ENCODE measurements around the gene SMURF1.

Gene SMURF1

DNA sequence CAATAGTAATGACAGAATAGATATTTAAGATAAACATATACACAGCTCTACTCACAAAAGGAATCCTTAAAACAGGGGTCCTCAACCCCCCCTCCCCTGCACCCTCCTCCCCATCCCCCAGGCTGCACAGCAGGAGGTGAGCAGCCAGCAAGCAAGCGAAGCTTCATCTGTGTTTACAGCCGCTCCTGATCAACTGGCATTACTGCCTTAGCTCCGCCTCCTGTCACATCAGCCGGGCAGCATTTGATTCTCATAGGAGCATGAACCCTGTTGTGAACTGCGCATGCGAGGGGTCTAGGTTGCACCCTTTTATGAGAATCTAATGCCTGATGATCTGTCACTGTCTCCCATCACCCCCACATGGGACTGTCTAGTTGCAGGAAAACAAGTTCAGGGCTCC lies 65.5 kb downstream of the SMURF1 start:
- no peaks in the 10 kb centered on the region for H3K9me3 ChIP-seq (ENCODE audit: control insufficient read depth, low read length)
- no peak overlapping the region for H2AFZ ChIP-seq
- H3K4me1 ChIP-seq, result no peaks in the 10 kb centered on the region
- no peak overlapping the region for H3K4me2 ChIP-seq (ENCODE audit: low read length)
- H3K27ac ChIP-seq, result no peak overlapping the region
- H3K4me3 ChIP-seq (ENCODE audit: low read depth, low read length), result no peak overlapping the region
- no peak overlapping the region for H3K9ac ChIP-seq
- TF ChIP-seq CTCF (IDR thresholded peaks at IDR 0.05), result no peak
- no peaks in the 10 kb centered on the region for H3K36me3 ChIP-seq (ENCODE audit: control insufficient read depth, insufficient read depth, low read length)
- no peaks in the 10 kb centered on the region for H3K27me3 ChIP-seq (ENCODE audit: control insufficient read depth, insufficient read depth, low read length)
- H3K79me2 ChIP-seq, result peaks cover 26% of the 10 kb centered on the region

DNA sequence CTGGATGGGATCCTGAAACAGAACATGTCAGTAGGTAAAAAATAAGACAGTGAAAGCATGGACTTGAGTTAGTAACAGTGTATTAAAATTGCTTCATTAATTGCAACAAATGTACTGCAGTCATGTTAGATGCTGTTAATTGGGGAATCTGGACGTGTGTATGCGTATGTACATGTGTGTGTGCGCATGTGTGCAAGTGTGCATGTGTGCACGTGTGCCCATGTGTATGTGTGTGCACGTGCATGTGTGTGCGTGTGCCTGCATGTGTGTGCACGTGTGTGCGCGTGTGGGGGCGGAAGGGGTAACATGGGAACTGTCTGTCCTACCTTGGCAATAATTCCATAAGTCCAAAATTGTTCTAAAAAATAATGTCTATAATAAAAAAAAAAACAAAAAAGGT lies 67.3 kb downstream of the SMURF1 start:
- Histone ChIP-seq H3K36me3 (ENCODE audit: control insufficient read depth, insufficient read depth, low read length) (no peaks in the 10 kb centered on the region), H3K9me3 (ENCODE audit: control insufficient read depth, low read length) (no peaks in the 10 kb centered on the region), H3K4me2 (ENCODE audit: low read length) (no peak overlapping the region), H3K9ac (no peak overlapping the region), H3K27me3 (ENCODE audit: control insufficient read depth, insufficient read depth, low read length) (no peaks in the 10 kb centered on the region), H3K4me1 (no peaks in the 10 kb centered on the region), H2AFZ (no peak overlapping the region), H3K79me2 (peaks cover 34% of the 10 kb centered on the region), H3K27ac (no peak overlapping the region), H3K4me3 (ENCODE audit: low read depth, low read length) (no peak overlapping the region)
- no peak for TF ChIP-seq CTCF (IDR thresholded peaks at IDR 0.05)

DNA sequence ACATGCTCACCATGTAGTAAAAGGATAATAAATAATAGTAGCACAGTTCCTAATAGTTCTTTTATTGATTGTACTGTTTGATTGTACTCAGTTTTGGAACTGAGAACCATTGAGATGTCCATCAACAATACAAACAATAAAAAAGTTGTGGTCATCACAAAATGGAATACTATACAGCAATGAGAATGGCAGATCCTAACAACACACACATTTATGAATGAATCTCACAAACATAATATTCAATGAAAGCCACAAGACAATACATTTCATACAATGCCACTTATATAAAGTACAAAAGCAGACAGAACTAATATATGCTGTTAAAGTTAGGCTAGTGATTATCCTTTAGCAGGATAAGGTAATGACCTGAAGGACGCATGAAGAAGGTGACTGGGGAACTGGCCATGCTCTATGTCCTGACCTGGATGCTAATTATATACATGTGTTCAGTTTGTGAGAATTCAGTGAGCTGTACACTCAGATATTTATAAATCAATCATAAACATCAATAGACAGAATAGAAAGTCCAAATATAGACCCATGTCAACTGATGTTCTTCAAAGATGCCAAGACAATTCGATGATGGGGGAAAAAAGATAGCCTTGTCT lies 70.0 kb downstream of the SMURF1 start:
- H3K27me3 ChIP-seq (ENCODE audit: control insufficient read depth, insufficient read depth, low read length), result no peaks in the 10 kb centered on the region
- H3K79me2 ChIP-seq, result peaks cover 36% of the 10 kb centered on the region
- no peak overlapping the region for H3K9ac ChIP-seq
- H3K9me3 ChIP-seq (ENCODE audit: control insufficient read depth, low read length), result no peaks in the 10 kb centered on the region
- no peak for TF ChIP-seq CTCF (IDR thresholded peaks at IDR 0.05)
- no peak overlapping the region for H3K27ac ChIP-seq
- H3K36me3 ChIP-seq (ENCODE audit: control insufficient read depth, insufficient read depth, low read length), result no peaks in the 10 kb centered on the region
- H2AFZ ChIP-seq, result no peak overlapping the region
- H3K4me3 ChIP-seq (ENCODE audit: low read depth, low read length), result no peak overlapping the region
- H3K4me2 ChIP-seq (ENCODE audit: low read length), result no peak overlapping the region
- no peaks in the 10 kb centered on the region for H3K4me1 ChIP-seq

DNA sequence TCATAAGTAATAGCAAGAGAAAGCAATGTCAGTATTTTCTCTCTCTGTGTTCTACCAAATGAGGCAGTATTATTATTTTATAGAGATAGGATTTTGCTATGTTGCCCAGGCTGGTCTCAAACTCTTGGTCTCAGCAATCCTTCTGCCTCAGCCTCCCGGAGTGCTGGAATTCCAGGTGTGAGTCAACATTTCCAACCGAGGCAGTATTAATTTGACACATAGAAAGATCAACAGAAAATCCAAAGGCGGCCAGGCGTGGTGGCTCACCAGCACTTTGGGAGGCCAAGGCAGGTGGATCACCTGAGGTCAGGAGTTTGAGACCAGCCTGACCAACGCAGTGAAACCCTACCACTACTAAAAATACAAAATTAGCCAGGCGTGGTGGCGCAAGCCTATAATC lies 71.8 kb downstream of the SMURF1 start:
- no peaks in the 10 kb centered on the region for H3K9me3 ChIP-seq (ENCODE audit: control insufficient read depth, low read length)
- no peak overlapping the region for H3K4me2 ChIP-seq (ENCODE audit: low read length)
- no peaks in the 10 kb centered on the region for H3K27me3 ChIP-seq (ENCODE audit: control insufficient read depth, insufficient read depth, low read length)
- H3K4me1 ChIP-seq, result no peaks in the 10 kb centered on the region
- no peak overlapping the region for H3K9ac ChIP-seq
- no peak overlapping the region for H3K4me3 ChIP-seq (ENCODE audit: low read depth, low read length)
- H3K36me3 ChIP-seq (ENCODE audit: control insufficient read depth, insufficient read depth, low read length), result no peaks in the 10 kb centered on the region
- H3K27ac ChIP-seq, result no peak overlapping the region
- H2AFZ ChIP-seq, result no peak overlapping the region
- peaks cover 35% of the 10 kb centered on the region for H3K79me2 ChIP-seq
- TF ChIP-seq CTCF (IDR thresholded peaks at IDR 0.05), result no peak

DNA sequence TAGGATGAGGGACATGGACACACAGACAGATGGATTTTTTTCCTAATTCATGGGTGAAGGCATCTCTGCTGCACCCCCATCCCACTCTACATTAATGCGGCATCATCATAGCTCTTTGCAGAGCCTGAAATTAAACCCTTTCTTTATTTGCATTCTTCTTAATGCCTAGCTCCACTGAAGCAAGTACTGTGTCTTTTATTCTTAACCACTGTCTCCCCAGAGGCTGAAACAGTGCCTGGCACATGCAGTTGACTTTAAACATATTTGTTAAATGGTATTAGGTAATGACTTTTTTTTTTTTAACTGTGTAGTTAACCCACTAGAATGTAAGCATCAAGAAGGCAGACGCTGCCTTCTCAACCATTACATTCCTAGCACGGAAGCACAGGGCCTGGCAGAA lies 73.5 kb downstream of the SMURF1 start:
- no peaks in the 10 kb centered on the region for H3K4me1 ChIP-seq
- no peak overlapping the region for H3K9ac ChIP-seq
- H2AFZ ChIP-seq, result no peak overlapping the region
- no peak overlapping the region for H3K4me3 ChIP-seq (ENCODE audit: low read depth, low read length)
- no peak overlapping the region for H3K27ac ChIP-seq
- H3K79me2 ChIP-seq, result peaks cover 34% of the 10 kb centered on the region
- no peaks in the 10 kb centered on the region for H3K27me3 ChIP-seq (ENCODE audit: control insufficient read depth, insufficient read depth, low read length)
- H3K9me3 ChIP-seq (ENCODE audit: control insufficient read depth, low read length), result no peaks in the 10 kb centered on the region
- H3K36me3 ChIP-seq (ENCODE audit: control insufficient read depth, insufficient read depth, low read length), result no peaks in the 10 kb centered on the region
- no peak overlapping the region for H3K4me2 ChIP-seq (ENCODE audit: low read length)
- no peak for TF ChIP-seq CTCF (IDR thresholded peaks at IDR 0.05)

All from parathyroid adenoma (tissue), 2 donors.